ENCODE data around the gene AMH.

Gene AMH

DNA sequence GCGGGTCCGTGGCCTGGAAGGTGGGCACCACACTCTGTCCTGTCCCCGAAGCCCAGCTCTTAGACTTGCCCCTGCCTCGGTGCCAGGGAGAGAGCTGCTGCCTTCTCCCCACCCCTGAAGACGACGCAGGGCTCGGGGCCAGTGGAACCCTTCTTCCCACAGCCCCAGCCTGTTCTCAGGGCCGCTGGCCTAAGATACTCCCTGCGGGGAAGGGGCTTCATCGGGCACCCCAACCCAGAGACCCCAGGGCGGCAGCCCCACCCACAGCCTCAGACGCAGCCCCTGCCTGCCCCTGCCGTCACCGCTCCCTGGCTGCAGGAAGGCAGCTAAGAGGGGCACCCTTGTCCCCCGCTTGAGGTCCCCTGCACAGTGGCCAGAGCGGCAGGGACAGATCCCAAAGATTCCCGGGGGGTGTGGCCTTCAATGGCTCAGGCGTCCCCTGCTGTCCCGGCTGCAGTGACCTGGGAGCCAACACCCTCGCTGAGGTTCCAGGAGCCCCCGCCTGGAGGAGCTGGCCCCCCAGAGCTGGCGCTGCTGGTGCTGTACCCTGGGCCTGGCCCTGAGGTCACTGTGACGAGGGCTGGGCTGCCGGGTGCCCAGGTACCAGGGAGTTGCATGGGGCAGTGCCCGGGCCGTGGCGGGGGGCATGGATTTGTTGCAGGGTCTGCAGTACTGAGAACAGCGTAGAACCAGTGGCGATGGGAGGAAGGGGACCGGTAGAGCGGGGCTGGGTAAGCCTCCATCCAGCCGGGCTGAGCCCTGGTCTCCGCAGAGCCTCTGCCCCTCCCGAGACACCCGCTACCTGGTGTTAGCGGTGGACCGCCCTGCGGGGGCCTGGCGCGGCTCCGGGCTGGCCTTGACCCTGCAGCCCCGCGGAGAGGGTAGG lies 1.0 kb downstream of the AMH start:
- DNase-seq (ENCODE audit: low read depth), result no peak

DNA sequence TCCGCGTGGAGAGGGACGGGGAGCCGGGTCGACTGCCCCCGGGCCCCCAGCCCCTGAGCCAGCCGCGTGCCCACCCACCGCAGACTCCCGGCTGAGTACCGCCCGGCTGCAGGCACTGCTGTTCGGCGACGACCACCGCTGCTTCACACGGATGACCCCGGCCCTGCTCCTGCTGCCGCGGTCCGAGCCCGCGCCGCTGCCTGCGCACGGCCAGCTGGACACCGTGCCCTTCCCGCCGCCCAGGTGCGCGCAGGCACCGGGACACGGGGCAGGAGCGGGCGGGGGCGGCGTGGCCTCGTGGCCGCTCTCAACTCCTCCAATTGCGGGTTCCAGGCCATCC lies 1.6 kb downstream of the AMH start:
- no peak for DNase-seq (ENCODE audit: low read depth)

DNA sequence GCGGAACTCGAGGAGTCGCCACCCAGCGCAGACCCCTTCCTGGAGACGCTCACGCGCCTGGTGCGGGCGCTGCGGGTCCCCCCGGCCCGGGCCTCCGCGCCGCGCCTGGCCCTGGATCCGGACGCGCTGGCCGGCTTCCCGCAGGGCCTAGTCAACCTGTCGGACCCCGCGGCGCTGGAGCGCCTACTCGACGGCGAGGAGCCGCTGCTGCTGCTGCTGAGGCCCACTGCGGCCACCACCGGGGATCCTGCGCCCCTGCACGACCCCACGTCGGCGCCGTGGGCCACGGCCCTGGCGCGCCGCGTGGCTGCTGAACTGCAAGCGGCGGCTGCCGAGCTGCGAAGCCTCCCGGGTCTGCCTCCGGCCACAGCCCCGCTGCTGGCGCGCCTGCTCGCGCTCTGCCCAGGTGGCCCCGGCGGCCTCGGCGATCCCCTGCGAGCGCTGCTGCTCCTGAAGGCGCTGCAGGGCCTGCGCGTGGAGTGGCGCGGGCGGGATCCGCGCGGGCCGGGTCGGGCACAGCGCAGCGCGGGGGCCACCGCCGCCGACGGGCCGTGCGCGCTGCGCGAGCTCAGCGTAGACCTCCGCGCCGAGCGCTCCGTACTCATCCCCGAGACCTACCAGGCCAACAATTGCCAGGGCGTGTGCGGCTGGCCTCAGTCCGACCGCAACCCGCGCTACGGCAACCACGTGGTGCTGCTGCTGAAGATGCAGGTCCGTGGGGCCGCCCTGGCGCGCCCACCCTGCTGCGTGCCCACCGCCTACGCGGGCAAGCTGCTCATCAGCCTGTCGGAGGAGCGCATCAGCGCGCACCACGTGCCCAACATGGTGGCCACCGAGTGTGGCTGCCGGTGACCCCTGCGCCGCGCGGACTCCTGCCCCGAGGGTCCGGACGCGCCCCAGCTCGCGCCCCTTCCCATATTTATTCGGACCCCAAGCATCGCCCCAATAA lies 2.3 kb downstream of the AMH start:
- DNase-seq (ENCODE audit: low read depth), result no peak

DNA sequence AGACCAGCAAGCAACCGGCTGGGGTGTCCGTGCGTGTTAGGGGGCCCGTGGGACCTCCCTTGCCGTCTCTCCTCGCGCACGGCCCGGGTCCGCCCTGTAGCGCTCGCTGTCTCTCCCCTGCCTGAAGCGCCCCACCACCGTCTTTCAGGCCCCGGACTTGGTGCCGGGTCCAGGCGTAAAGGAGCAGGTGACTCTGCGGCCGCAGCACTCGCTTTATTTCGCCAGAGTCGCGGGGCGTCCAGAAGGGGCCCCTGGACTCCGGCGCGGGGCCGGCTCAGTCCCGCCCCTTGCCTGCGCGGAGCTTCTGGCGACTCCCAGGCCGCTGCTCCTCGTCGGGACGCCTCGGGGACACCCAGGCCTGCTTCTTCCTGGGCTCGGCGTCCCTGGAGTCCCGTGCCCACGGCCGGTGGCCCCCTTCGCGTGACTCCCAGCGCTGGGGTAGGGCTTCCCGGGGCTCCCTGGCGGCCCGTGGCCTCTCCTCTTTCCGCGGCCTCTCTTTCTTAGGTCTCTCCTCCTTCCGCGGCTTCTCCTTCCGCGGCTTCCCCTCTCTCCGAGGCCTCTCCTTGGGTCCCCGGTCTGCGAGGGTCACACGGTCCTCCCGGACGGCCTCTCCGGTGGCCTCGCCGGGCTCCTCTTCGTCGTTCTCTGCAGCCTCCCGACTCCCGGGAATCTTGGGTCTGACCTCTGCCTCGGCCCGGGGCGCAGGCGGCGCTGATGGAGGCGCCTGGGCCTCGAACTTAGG lies 3.1 kb downstream of the AMH start:
- no peak for DNase-seq (ENCODE audit: low read depth)

DNA sequence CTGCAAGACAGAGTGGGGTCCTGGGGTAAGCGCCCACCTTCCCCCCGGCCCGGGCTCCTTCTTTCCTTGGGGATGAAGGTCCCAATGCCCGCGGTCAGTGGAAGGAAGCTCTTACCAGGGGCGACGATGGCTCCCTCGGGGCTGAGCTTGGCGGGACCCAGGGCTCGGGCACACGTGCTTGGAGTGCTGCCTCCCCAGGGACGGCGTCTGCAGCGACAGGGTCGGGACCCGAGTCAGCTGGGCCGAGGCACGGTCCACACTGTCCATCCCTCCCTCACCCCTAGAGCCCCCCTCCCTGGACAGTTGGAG lies 3.6 kb downstream of the AMH start:
- no peak for DNase-seq (ENCODE audit: low read depth)

DNA sequence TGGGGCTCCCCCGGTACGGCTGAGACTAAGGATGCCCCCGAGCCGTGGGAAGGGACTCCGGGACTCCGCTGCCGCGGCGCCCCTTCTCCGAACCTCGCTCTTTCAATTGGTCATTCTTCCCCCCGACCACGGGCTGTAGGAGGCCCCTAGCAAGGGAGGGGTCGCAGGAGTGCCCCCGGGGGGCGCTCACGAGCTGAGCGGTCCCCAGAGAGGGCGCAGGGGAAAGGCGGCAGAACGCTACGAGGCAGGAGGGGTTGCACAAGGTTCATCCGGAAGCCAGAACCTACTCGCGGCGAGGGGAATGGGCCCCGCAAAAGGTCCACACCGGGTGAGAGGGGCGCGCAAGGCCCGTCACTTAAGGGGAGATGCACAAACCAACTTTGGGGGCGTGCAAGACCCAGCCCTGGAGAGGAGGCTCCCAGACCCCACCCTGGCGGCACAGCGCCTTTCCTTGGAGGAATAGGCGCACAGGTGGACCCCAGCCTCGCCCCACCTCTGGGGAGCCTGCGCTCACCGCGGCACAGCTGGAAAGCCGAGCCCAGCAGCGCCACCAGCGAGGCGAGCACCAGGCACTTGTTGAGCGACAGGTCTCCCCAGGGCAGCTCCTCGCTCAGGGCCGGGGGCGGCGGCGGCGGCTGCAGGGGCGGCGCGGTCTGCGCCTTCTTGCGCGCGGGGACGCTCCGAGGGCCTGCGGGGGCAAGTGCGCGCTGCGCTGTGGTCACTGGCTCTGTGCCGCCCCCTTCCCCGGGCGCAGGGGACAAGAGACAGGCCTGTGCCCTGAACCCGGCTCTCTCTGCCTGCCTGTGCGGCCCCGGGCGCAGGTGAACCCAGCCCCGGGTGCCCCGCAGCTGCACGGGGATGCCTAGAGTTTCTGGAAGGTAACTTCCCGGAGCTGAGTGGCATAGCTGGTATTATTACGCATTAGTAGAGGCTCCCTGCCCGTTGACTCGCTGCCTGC lies 4.3 kb downstream of the AMH start:
- no peak for DNase-seq (ENCODE audit: low read depth)

DNA sequence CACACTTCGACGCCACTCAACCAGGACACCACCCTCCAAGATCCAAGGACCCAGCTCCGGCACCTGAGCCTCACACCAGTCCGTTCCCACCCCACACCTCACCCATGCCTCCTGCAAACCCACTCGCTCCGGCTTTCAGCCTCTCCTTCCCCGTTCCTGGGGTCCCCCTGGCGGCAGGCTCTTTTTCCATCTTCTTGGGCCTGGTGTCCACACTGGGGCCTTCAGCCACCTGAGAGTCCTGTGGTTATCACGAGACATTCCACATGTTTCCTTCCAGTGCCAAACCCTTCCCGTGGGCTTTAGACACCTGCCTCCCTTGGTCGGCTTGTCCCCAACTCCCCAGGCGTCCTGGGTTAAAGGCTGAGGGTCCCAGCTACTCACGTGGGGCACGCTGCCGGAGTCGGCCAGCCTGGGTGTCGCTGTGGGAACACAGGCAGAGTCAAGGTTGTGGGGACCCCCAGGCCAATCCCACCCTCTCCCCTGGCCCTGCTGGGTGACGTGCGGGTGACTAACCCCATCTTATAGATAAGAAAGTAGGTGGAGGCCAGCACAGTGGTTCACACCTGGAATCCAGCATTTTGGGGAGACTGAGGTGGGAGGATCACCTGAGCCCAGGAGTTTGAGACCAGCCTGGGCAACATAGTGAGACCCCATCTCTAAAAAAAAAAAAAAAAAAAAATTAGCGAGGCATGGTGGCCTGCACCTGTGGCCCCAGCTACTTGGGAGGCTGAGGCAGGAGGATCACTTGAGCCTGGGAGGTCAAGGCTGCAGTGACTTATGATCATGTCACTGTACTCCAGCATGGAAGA lies 5.1 kb downstream of the AMH start:
- no peak for DNase-seq (ENCODE audit: low read depth)

DNA sequence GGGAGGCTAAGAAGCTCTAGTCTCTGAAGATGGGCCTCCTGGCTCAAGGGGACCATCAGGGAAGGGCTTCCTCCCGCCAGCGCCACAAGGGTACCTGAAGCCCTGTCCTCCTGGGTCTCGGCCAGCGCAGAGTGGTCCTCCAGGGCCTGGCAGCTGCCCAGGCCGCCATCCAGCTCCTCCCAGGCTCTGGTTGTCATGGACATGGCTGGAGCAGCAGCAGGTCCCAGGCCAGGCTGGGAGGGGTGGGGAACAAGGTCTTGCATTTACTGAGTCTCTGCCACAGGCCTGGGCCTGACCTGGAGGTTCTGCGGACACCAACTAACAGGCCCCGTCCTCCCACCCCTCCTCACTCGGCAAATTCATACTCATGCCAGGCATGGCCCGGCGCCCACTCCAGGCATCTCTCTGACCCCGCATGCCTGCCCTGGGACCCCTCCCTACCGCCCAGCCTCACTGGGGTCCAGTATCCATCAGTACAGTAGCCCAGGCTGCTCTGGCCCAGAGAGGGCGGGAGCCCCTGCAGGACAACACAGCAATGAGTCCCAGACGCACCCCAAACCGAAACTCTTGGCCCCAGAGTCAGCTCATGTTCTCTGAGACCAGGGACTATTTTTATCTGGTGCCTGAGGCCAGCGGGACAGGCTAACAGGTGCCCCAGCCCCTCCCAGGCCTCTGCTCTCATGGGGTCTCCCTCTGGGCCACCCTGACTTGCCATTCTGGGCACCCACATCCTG lies 6.2 kb downstream of the AMH start:
- no peak for DNase-seq (ENCODE audit: low read depth)

DNA sequence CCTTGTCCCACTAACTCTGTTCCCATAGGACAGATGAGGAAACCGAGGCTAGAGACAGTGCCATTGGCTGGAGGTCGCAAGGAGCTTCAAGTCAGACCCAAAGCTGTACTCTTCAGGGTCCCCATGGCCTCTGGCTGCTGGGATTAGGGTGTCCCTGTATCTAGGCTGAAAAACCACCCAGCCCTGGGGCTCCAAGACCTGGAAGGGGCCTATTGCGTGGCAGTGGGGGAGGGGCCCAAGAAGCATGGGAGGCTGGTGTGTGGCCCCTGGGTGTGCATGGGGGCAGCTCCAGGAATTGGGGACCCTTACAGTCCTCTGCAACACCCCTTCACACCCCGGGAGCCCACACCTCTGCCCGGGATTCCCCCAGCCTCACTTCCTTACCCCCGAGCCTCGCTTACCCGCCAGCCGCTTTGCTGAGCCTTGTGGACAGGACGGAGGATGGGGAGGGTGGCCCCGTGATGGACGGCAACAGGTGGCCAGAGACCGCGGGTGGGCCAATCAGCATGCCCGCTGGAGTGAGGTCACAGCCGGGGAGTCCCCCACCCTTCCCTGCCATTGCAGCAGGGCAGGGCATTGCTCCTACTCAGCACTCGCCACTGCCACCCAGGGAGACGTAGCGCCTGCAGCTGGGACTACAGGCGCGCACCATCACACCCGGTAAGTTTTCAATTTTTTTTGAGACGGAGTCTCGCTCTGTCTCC lies 7.0 kb downstream of the AMH start, which contains the start of gene JSRP1:
Gene JSRP1, minus strand, starts transcription at position 436 of the 704 bp plus-strand sequence. CDS start 1,103 bp downstream, outside the sequence.
- DNase-seq (ENCODE audit: low read depth), result no peak

DNA sequence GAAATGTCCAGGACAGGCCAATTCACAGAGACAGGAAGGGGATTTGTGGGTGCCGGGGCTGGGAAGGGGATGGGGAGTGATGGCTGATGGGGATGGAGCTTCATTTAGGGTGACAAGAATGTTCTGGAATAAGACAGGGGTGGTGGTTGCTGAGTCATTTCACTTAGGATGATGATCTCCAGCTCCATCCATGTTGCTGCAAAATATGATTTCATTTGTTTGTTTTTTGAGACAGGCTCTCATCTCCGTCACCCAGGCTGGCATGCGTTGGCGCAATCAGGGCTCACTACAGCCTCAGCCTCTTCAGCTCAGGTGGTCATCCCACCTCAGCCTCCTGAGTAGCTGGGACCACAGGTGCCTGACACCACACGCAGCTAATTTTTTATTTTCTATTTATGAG lies 10.2 kb downstream of the AMH start:
- DNase-seq (ENCODE audit: low read depth), result no peak

DNA sequence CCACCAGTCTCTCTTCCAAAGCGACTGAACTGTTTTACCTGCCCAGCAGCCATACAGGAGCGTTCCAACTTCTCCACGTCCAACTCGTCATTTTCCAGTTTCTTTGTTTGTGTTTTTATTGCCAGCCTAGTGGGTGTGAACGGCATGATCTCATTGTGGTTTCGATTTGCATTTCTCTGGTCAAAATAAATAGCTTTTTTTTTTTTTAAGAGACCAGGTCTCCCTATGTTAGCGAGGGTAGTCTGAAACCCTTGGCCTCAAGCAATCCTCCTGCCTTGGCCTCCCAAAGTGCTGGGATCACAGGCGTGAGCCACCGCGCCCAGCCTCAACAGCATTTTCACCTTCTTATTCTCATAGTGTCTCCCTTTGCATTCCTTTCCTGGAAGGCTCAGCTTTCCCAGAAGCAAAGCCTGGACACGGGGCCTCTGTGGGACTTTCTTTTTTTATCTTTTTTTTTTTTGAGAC lies 11.2 kb downstream of the AMH start:
- no peak for DNase-seq (ENCODE audit: low read depth)

DNA sequence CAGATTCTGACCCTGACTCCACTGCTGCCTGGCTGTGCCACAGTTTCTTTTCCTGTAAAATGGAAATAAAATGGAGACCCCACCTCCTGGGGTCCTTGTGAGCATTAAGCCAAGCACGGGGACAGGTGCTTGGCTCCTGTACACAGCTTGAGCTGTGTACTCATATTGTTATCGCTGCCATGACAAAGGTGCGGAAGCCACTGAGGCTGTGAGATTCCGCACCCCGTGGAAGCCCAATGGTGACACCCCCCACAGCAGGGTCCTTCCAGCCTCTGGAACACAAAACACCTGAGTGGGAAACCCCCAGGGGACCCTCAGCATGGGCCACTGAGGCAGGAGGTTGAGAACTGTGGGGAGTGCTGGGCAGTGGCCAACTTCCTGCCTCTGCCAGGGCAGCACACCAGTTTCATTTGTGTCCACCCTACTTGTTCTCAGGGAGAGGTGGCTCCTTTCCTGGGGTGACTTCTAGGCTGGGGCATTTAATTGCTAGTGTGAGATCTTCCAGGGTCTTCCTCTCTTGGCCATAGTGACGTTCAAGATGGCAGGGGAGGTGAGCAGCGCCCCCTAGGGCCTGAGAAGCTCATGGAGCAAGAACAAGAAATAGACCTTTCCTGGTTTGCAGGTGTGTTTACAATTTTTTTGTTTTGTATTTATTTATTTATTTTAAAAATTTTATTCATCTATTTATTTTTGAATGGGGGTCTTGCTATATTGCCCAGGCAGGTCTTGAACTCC lies 12.5 kb downstream of the AMH start:
- DNase-seq (ENCODE audit: low read depth), result no peak

DNA sequence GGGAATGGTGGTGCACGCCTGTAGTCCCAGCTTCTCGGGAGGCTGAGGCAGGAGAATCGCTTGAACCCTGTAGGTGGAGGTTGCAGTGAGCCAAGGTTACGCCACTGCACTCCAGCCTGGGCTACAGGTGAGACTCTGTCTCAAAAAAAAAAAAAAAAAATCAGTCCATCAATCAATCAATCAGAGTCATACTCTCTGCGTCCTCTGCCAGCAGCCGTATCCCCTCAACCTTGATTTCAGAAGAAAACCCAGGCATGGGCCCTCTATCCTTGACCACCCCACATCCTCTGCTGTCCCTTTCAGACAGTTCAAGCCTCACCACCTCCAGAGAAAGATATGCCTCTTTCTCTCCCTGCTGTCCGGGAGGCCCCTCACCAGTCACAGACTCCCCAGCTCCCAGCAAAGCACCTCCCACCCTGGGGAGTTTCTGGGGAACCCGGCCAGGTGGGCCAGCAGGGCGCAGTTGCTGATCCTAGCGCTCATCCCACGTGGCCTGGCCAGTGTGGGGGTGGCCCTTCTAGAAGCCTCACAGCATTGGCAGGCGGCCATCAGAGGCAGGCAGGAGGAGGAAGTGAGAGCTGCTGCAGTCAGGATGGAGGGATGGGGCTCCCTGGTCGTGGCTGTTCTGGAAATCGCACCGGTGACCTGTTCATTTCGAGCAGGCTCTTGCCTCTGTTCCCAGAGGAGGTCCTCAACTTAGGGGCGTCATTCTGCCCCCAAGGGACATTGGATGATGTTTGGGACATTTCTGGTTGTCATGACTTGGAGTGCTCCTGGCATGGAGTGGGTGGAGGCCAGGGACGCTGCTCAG lies 17.3 kb downstream of the AMH start:
- DNase-seq (ENCODE audit: low read depth), result no peak

DNA sequence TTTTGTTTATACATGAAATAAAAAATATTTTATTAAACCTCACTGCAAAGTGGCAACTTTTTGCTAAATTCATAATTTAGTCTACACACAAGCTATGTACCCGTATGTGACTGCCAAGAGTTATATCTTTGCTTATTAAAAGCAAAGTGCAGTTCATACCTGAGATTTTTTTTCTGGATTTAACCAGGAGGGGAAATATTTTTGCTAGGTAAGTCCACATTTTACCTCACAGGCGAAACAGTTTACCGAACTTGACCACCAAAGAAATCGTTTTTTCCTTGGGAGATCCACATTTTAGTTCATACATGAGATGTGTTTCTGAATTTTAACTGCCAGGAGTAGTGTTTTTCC lies 19.3 kb downstream of the AMH start:
- no peak for DNase-seq (ENCODE audit: low read depth)

DNA sequence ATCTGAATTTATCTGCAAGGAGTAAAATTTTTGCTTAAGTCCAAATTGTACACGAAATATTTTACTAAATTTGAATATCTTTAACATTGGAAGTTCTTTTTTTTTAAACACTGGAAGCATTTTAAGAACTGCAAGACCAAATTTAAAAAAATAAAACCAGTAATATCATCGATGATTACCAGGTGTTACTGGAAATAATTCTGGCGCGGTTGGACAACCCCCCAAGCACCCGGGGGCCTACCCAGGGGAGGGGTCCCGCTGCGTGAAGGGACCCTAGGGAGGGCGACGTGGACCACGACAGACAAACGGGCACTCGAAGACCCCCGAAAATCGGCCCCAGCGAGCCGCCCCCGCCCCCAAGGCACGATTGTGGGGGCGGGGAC lies 19.7 kb downstream of the AMH start:
- DNase-seq (ENCODE audit: low read depth), result no peak

DNA sequence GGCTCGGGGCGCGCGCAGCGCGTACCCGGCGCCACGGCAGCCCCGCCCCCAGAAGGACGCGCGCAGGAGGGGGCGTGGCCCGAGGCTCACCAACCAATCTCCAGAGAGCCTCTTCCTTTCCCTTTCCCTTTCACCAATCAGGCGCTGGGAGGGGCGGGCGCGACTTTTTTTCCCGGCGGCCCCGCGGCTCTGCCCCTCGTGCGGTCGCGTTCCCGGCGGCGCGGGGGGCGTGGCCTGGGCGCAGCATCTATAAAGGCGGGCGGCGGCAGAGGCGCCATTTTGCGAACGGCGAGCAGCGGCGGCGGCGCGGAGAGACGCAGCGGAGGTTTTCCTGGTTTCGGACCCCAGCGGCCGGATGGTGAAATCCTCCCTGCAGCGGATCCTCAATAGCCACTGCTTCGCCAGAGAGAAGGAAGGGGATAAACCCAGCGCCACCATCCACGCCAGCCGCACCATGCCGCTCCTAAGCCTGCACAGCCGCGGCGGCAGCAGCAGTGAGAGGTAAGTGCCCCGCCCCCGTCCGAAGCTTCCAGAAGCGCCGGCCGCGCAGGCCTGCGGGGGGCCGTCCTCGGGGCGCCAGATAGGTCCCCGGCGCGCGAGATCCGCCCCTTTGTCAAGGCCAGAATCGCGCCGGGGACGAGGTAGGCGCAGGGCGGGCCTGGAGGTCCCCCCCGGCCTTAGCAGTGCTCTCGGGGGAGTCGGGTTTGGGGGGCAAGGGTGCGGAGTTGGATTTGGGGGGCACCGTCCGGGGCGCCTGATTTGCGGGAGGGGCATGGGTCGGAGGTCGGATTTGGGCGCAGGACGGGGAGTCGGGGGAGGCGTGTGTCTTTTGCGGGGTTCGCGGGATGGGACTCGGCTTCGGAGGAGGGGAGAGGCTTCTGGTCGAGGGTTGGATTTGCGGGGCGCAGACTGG lies 20.4 kb downstream of the AMH start:
- peak; percentile 92 for DNase-seq (ENCODE audit: low read depth)

DNA sequence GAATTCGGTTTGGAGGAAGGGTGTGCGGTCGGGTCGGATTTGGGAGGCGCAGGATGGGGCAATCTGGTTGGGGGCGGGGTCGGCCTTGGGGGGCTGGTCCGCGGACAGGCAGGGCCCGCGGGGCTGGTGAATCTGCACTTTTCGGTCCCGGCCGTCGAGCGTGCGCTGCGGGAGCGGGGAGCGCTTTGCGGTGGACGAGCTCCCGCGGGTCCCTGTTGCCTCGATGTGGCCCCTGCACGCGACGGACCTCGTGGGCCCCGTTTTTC lies 21.0 kb downstream of the AMH start:
- no peak for DNase-seq (ENCODE audit: low read depth)
